Brain pericyte (primary cell): Measurements from ENCODE around the gene PROCR.
"Not testable (repeated sequence)": the region's sequence is repeated elsewhere in the genome, so short reads cannot be mapped to it uniquely, and the experiment has no call there.

Source experiments
- DNase-seq: peaks from one replicate; pipeline ENCODE4 v3.0.0-alpha.2; 2012; ENCODE audit warnings: low read depth, low spot score

Gene PROCR

DNA sequence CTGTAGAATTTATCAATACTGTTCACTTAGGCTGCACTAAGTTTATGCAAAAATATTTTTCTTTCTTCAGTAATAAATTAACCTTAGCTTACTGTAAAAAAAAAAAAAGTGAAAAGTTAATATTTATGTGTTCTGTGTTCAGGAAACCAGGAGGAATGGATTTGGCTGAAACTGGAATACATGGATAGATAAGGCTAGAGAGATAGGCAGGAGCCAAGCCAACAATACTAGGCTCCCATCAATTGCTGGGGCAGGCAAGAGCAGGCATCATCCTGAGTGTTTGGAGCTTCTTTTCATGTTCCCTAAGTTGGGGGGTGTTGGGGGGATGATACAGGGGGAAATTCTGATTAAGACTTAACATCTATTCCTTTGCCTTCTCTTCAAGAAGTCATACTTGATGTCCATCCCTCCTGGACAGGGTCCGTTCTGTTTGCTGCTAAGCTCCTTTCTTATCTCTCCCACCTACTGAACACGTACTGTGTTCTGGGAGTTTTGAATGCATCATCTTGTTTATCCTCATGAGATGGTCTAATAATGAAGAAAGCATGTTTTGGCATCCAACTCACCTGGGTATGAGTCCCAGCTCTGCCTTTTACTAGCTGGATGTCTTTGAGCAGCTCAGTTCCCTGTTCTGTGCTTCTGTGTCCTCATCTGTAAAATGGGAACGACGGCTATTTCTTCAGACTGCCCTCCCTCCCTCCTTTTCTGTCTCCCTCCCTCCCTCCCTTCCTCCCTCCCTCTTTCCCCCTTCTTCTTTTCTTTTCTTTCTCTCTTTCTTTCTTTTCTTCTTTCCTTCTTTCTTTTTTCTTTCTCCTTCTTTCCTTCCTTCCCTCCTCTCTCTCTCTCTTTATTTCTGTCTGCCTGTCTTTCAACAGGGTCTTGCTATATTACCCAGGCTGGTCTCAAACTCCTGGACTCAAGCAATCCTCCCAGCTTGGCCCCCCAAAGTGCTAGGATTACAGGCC is 6.4 kb upstream of the PROCR start:
- DNase-seq, result no peak

DNA sequence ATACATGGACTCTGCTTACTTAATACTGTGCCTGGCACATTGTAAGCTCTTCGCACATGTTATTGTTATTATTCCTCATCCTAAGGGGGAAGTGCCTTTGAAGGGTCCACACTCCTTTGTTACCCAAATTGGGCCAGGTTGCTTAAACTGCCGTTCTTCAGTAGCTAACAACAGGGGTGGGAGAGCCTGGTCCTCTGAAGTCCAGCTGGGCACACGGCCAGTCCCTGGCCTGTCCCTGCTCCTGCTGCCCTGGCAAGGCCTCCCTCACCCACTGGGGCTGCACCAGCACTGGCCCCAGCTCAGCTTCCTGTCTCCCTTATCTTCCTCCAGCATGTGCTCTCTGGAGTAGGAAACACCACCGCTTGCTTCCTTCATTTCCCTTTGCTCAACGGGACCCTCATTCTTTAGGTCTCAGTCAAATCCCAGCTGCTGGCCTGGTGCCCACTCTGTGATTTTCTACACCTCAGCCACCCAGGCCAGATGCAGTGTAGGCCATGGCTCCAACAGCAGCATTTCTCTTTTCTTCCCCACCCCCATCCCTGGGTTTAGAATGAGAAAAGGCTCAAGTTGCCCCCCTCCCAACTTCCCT is 5.5 kb upstream of the PROCR start:
- DNase-seq, result no peak

DNA sequence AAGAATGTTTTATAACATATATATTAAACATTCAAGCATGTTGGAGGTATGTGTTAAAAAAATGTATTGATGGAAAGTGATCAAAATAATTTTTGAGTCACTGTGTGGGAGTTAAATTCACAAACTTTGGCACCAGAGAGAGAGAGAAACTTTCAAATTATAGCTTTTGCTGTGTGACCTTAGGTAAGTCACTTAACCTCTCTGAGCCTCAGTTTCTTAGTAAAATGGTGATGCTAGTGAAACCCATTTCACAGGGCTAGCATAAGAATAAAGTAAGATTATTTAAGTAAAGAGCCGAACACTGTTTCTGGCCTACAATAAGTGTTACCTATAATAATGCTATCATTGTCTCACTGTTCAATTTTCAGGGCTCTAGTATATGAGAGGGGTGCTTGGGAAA is 4.1 kb upstream of the PROCR start:
- no peak for DNase-seq

DNA sequence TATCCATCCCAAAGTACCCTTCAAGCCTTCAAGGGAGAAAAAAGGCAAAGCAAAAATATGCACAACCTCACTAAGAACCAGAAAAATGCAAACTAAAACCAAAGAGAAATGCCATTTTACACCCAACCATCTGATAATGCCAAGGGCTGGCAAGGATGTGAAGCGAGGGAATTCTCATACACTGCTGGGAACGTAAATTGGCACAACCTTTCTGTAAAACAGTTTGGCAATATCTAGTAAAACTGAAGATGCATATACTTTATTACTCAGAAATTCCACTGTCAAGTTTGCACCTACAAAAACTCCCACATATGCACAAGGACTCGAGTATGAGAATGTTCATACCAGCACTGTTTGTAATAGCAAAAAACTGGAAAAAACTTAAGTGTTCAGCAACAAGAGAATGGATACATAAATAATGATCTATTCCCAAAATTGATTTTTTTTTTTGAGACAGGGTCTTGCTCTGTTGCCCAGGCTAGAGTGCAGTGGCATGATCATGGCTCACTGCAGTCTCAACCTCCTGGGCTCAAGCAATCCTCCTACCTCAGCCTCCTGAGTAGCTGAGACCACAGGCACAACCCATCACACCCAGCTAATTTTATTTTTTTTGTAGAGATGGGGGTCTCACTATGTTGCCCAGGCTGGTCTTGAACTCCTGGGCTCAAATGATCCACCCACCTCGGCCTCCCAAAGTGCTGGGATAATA is 3.0 kb upstream of the PROCR start:
- not testable (repeated sequence) for DNase-seq

DNA sequence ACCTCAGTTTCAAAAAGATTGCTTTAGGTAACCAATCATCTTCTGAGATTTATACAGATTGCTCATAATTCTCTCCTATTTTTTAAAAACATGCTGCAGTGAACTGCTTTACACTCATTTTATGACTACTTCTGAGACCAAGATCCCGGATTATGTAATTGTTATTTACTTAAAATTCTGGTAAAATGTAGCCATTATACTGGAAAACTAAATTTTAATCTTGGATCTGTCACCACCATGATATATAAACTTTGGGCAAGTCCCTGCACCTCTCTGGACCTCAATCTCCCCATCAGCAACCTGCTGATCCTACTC is 477 bp upstream of the PROCR start:
- no peak for DNase-seq

DNA sequence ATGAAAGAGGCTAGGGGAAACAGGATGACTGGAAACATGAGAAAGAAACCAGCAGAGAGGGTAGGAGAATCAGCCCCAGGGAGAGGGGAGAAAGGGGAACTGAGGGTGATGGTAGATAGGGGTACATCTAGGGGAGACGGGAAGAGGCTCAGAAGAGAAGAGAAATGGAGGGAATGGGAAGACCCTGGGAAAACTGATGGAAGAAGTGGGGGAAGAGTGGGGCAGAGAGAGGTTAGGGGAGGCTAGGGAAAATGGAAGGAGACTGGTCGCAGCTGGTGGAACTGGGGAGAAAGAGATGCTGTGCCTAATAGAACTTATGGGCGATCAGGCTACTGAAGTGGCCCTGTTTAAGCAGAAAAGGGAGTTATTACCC is 548 bp downstream of the PROCR start:
- no peak for DNase-seq

DNA sequence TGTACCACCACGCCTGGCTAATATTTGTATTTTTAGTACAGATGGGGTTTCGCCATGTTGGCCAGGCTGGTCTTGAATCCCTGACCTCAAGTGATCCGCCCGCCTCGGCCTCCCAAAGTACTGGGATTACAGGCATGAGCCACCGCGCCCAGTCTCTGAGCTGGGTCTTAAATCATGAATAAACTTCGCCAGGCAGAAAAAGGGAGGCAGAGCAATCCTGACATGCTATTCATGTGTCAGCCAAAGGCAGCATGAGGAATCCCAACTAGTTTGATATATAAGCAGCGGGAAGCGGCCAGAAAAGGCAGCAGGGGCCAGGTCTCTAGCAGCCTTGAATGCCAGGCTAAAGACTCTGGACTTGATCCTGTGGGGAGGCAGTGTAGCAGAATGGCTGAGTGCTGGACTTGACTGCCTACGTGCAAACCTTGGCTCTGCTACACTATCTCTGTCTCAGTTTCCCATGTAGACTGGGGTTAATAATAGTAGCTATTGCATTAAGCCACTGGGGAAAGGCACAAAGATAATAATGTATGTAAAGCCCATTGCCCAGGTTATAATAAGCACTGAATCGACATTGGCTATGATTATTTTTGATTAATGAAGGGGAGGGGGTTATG is 1.8 kb downstream of the PROCR start:
- no peak for DNase-seq

DNA sequence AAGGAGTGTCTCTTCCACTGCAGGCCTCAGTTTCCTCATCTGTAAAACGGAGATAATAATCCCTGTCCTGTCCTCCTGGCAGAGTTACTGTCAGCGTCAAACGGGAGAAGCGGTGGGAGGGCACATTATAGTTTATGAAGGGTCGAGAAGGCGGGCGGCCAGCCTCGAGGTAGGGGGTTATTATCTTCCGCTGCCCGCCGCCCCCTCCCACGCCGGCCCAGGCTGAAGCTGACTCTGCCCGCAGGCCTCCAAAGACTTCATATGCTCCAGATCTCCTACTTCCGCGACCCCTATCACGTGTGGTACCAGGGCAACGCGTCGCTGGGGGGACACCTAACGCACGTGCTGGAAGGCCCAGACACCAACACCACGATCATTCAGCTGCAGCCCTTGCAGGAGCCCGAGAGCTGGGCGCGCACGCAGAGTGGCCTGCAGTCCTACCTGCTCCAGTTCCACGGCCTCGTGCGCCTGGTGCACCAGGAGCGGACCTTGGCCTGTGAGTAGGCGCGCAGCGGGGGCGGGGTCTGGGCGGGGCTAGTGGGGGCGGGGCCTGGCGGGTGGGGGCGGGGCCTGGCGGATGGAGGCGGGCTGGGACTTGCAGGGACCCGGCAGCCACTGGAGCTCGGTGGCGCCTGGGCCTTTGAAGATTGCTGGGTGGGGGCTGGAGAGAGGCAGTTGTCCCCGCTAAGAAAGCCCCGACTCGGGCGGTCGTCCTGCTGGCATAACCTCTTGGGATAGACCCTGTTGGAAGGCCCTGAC is 2.8 kb downstream of the PROCR start:
- DNase-seq, result no peak

DNA sequence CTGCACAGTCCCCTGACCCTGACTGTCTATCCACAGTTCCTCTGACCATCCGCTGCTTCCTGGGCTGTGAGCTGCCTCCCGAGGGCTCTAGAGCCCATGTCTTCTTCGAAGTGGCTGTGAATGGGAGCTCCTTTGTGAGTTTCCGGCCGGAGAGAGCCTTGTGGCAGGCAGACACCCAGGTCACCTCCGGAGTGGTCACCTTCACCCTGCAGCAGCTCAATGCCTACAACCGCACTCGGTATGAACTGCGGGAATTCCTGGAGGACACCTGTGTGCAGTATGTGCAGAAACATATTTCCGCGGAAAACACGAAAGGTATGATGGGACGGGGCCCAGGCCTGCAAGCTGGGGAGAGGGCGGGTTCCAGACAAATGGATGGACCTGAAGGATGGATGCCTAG is 4.3 kb downstream of the PROCR start:
- no peak for DNase-seq

DNA sequence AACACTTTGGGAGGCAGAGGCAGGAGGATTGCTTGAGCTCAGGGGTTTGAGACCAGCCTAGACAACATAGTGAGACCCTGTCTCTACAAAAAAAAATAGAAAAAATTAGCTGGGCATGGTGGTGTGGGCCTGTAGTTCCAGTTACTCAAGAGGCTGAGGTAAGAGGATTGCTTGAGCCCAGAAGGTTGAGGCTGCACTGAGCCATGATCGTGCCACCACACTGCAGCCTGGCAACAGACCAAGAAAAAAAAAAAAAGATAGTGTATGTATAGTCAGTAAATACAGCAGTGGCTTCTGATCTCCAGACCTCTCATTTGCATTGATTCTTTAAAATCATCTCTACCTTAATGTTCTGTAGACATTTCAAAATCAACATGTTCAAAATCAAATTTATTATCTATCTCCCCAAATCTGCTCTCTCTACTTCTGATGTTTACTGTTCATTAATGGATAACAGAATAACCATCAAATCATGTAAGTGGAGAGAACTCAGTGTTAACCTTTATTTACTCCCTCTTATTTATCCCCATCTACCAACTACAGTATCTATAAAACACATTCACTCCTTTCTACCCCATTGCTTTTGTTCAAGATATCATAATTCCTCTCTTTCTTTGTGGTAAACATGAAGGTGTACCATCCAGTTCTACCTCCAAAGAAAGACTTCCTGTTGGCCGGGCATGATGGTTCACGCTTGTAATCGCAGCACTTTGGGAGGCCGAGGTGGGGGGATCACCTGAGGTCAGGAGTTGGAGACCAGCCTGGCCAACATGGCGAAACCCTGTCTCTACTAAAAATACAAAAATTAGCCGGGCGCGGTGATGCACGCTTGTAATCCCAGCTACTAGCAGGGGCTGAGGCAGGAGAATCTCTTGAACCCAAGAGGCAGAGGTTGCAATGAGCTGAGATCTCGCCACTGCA is 7.7 kb downstream of the PROCR start:
- no peak for DNase-seq

DNA sequence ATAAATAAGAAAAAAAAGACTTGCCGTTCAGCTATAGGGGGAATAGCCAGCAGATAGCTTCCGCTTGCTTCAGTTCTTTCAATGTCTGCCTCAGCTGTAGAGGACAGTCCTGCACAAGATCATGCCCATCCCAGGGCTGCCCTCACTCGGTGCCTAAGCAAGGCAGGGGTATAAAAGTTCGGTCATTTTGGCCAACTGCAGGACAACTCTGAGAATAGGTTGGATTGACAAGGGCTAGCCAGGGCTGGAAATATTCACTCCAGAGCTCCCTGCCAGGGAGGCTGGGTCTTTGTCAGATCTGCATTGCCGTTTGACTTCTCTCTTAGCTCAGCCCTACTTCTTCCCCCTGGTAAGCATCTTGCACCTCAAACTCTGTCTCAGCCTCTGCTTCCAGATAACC is 8.4 kb downstream of the PROCR start:
- DNase-seq, result no peak

DNA sequence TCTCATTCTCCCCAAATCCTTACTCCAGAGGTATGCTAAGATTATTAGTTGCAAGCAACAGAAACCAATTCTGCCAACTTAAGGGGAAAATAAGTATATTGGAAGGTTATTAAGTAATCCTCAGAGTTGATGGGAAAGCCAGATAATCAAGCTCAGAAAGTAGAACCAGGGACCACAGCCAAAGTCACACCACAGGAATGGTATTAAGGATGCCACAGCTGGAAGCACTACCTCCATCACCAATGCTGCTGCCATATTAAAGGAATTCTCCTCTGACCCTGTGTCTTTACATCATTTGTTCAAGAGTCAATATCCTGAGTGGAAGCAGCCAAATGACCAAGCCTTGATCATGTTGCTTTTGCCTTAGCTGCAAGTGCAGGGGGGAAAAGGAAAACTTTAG is 9.9 kb downstream of the PROCR start:
- DNase-seq, result no peak

DNA sequence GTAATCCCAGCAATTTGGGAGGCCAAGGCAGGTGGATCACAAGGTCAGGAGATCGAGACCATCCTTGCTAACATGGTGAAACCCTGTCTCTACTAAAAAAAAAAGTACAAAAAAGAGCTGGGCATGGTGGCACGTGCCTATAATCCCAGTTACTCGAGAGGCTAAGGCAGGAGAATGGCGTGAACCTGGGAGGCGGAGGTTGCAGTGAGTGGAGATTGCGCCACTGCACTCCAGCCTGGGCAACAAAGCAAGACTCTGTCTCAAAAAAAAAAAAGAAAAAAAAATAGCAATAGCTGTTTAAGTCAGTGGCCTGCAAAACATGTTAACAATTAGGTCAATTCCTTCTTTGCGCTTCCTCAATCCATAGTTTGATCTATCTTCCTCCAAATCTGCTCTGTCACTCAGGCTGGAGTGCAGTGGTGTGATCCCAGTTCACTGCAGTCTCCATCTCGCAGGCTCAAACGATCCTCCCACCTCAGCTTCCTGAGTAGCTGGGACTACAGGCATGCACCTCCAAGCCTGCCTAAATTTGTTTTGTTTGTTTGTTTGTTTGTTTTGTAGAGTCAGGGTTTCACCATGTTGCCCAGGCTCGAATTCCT is 14.9 kb downstream of the PROCR start:
- DNase-seq, result not testable (repeated sequence)

DNA sequence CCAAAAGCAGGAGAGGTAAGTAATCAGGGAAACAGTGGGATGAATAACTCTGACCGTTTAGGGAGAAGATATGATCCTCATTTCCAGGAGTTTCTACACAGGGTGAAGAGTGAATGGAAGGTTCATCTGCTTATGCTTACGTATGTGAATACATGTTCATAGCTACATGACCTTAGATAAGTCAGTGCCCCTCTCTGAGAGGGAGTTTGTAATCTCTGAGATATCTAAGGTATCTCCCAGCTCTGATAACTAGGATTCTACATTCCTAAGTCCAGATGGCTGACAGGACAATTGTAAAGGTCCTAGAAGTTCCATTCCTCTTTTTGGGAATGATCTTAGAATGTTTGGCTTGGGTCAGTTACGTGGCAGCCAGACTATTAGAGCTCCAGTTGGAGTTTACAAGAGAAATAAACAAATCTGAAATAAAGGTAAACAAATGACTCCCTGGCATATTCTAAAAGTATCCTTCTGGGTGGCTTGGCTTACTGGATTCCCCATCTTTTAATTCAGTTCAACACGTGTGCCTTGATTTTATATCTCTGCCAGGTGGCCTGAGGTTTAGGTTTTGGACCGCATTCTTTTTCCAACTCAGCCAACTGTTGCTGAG is 15.8 kb downstream of the PROCR start:
- no peak for DNase-seq

DNA sequence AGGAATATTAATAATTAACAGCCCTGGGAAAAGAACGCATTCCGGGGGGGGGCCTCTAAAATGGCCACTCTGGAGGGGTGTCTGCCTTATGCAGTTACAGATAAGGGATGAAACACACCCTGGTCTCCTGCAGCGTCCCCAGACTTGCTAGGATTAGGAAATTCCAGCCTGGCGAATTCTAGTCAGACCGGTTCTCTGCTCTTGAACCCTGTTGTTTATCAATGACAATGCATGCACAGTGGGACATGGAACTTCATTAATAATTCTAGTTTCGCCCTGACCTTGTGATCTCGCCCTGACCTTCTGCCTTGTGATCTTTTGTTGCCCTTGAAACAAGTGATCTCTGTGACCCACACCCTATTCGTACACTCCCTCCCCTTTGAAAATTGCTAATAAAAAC is 17.4 kb downstream of the PROCR start:
- not testable (repeated sequence) for DNase-seq

DNA sequence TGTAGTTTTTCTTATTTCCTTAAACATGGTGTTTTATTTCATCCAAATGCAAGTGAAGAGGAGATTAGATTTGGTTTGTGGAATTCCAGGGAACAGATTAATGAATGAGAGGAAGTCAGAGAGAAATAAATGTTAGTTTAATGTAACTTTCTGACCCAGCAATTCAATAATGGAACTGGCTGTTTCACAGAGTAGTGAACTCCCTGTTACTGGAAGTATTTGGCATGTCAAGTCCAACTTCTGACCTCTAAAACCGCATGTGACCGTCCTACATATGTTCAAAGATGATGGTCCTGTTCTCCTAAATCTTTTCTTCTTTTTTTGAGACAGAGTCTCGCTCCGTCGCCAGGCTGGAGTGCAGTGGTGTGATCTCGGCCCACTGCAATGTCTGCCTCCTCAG is 18.7 kb downstream of the PROCR start:
- DNase-seq, result no peak

DNA sequence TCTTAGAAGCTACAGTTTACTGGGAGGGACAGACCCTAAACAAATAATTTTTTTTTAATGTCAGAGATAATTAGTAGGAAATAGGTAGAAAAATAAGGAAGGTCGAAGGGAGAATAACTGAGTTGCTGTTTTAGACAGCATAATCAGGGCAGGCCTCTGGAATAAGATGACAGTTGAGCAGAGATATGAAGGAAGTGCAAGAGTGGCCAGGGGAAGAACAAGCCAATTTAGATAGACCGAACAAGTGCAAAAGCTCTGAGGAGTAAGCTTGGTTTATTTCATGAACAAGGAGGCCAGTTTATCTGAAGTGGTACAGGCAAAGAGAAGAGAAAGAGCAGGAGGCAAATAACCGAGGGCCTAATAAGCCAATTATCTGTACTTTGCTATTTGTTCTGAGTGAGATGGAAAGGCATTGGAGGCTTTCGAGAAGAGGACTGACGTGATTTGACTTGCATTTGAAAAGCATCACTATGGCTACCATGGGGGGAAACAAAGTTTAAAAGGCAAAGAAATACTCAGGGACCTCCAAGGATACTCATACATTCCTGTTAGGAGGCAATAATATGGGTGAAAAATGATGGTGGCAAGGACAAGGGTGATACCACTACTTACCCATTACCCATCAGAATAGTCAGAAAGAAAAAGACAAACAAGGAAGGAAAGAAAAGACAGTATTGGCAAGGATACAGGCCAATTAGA is 19.7 kb downstream of the PROCR start:
- no peak for DNase-seq

DNA sequence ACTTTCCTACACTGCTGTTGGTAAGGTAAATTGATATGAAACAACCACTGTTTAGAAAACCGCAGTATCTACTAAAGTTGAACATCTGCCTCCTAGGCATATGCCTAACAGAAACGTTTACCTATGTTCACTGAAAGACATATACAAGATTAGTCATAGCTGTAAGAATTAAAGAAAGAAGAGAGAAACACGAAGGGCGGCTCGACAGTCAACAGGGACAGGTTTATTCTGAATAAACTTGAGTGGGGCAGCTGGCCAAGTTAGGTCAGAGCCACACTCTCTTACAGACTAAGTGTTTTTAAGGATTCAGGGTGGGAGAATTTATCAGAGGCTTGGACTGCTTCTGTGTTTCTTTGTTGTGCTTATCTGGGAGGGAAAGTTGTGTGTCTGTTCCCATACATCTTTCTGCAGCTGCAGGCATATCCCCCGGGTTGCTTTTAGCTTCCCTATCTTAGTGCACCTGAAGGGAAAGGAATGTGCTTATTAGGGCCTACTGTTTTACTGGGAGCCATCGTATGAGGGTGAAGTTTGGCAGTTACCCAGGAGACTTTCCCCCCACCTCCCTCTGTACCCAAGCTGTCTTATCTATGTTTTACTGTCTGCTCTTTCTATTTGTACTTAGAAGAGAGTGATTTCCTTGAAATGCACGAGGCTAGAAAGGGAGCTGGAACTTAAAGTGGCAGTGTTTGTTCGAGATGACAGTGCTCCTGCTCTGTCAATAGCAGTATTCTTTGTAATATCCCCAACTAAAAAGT is 20.4 kb downstream of the PROCR start:
- no peak for DNase-seq
